Measurements from ENCODE around the gene COL5A1.

COL5A1 gene

GRCh38 chr9:134623258-134624066, 18.1 kb upstream of the COL5A1 start:
- H3K4ac ChIP-seq (ENCODE audit: low read depth, low read length): no peak overlapping the region
- no peak overlapping the region for H4K5ac ChIP-seq (ENCODE audit: low read length)
- H3K27me3 ChIP-seq (ENCODE audit: insufficient read depth, low read length, poor library complexity): no peaks in the 10 kb centered on the region
- no CpG with 5 or more reads among the region's 29 CpGs for WGBS (ENCODE audit: extremely low coverage, insufficient coverage, low lambda C conversion rate)
- peak overlapping the region; percentile 52 for H2AK5ac ChIP-seq (ENCODE audit: low read length)
- no peaks in the 10 kb centered on the region for H3K36me3 ChIP-seq (ENCODE audit: control insufficient read depth, insufficient read depth, low read length)
- H3K27ac ChIP-seq (ENCODE audit: low read depth, low read length): no peak overlapping the region
- no peak overlapping the region for H3K4me3 ChIP-seq (ENCODE audit: low read length)
- H3K79me2 ChIP-seq (ENCODE audit: control insufficient read depth, insufficient read depth, low read length): no peaks in the 10 kb centered on the region
- H3K4me1 ChIP-seq (ENCODE audit: control insufficient read depth, low read depth, low read length): peaks cover 18% of the 10 kb centered on the region
- H3K18ac ChIP-seq (ENCODE audit: low read length): no peak overlapping the region
- no peak overlapping the region for H2BK15ac ChIP-seq (replicated peaks; ENCODE audit: low read depth)
- H3K56ac ChIP-seq (ENCODE audit: low read length): no peak overlapping the region
- no peak for DNase-seq
- H3K9ac ChIP-seq (ENCODE audit: low read length): no peak overlapping the region
- H2BK5ac ChIP-seq (ENCODE audit: low read length): no peak overlapping the region
- H3K4me2 ChIP-seq (ENCODE audit: low read length): no peak overlapping the region
- H3K79me1 ChIP-seq (ENCODE audit: low read length): no peaks in the 10 kb centered on the region
- H4K8ac ChIP-seq (ENCODE audit: low read depth, low read length): no peak overlapping the region
- H3K23ac ChIP-seq (ENCODE audit: low read length): no peak overlapping the region
- no peak overlapping the region for H2BK120ac ChIP-seq (ENCODE audit: low read depth, low read length)

- H2BK120ac ChIP-seq (ENCODE audit: low read depth, low read length): no peak overlapping the region
- no peaks in the 10 kb centered on the region for H3K79me2 ChIP-seq (ENCODE audit: control insufficient read depth, insufficient read depth, low read length)
- H2BK15ac ChIP-seq (replicated peaks; ENCODE audit: low read depth): no peak overlapping the region
- no peaks in the 10 kb centered on the region for H3K79me1 ChIP-seq (ENCODE audit: low read length)
- WGBS (ENCODE audit: extremely low coverage, insufficient coverage, low lambda C conversion rate): no CpG with 5 or more reads among the region's 14 CpGs
- no peaks in the 10 kb centered on the region for H3K27me3 ChIP-seq (ENCODE audit: insufficient read depth, low read length, poor library complexity)
- H3K4me3 ChIP-seq (ENCODE audit: low read length): no peak overlapping the region
- H3K36me3 ChIP-seq (ENCODE audit: control insufficient read depth, insufficient read depth, low read length): no peaks in the 10 kb centered on the region
- H3K18ac ChIP-seq (ENCODE audit: low read length): no peak overlapping the region
- peaks cover 18% of the 10 kb centered on the region for H3K4me1 ChIP-seq (ENCODE audit: control insufficient read depth, low read depth, low read length)
- H3K27ac ChIP-seq (ENCODE audit: low read depth, low read length): no peak overlapping the region
- no peak overlapping the region for H4K5ac ChIP-seq (ENCODE audit: low read length)
- no peak overlapping the region for H4K8ac ChIP-seq (ENCODE audit: low read depth, low read length)
- no peak overlapping the region for H3K9ac ChIP-seq (ENCODE audit: low read length)
- no peak overlapping the region for H2AK5ac ChIP-seq (ENCODE audit: low read length)
- no peak overlapping the region for H2BK5ac ChIP-seq (ENCODE audit: low read length)
- DNase-seq: no peak
- peak overlapping the region; percentile 22 for H3K56ac ChIP-seq (ENCODE audit: low read length)
- H3K4me2 ChIP-seq (ENCODE audit: low read length): no peak overlapping the region
- no peak overlapping the region for H3K23ac ChIP-seq (ENCODE audit: low read length)
- H3K4ac ChIP-seq (ENCODE audit: low read depth, low read length): no peak overlapping the region
Measured at GRCh38 chr9:134624137-134624591, 17.4 kb upstream of the COL5A1 start.

GRCh38 chr9:134624621-134625181, 16.9 kb upstream of the COL5A1 start:
- Histone ChIP-seq H3K4me2 (ENCODE audit: low read length) (no peak overlapping the region), H2BK120ac (ENCODE audit: low read depth, low read length) (no peak overlapping the region), H3K23ac (ENCODE audit: low read length) (no peak overlapping the region), H3K4ac (ENCODE audit: low read depth, low read length) (no peak overlapping the region), H2AK5ac (ENCODE audit: low read length) (no peak overlapping the region), H3K27me3 (ENCODE audit: insufficient read depth, low read length, poor library complexity) (no peaks in the 10 kb centered on the region), H3K56ac (ENCODE audit: low read length) (peak overlapping the region; percentile 54), H3K9ac (ENCODE audit: low read length) (no peak overlapping the region), H2BK5ac (ENCODE audit: low read length) (peak overlapping the region; percentile 29), H3K27ac (ENCODE audit: low read depth, low read length) (no peak overlapping the region), H3K36me3 (ENCODE audit: control insufficient read depth, insufficient read depth, low read length) (no peaks in the 10 kb centered on the region), H3K18ac (ENCODE audit: low read length) (no peak overlapping the region), H3K79me1 (ENCODE audit: low read length) (no peaks in the 10 kb centered on the region), H3K79me2 (ENCODE audit: control insufficient read depth, insufficient read depth, low read length) (no peaks in the 10 kb centered on the region), H2BK15ac (replicated peaks; ENCODE audit: low read depth) (no peak overlapping the region), H3K4me3 (ENCODE audit: low read length) (no peak overlapping the region), H3K4me1 (ENCODE audit: control insufficient read depth, low read depth, low read length) (peaks cover 18% of the 10 kb centered on the region), H4K5ac (ENCODE audit: low read length) (no peak overlapping the region), H4K8ac (ENCODE audit: low read depth, low read length) (no peak overlapping the region)
- peak; percentile 87 for DNase-seq
- no CpG with 5 or more reads among the region's 7 CpGs for WGBS (ENCODE audit: extremely low coverage, insufficient coverage, low lambda C conversion rate)

GRCh38 chr9:134625361-134626068, 16.1 kb upstream of the COL5A1 start:
- peak; percentile 58 for DNase-seq
- peaks cover 18% of the 10 kb centered on the region for H3K4me1 ChIP-seq (ENCODE audit: control insufficient read depth, low read depth, low read length)
- peak overlapping the region; percentile 1 for H2BK120ac ChIP-seq (ENCODE audit: low read depth, low read length)
- no peak overlapping the region for H2AK5ac ChIP-seq (ENCODE audit: low read length)
- H3K4ac ChIP-seq (ENCODE audit: low read depth, low read length): no peak overlapping the region
- H3K79me2 ChIP-seq (ENCODE audit: control insufficient read depth, insufficient read depth, low read length): no peaks in the 10 kb centered on the region
- no peaks in the 10 kb centered on the region for H3K27me3 ChIP-seq (ENCODE audit: insufficient read depth, low read length, poor library complexity)
- no peaks in the 10 kb centered on the region for H3K79me1 ChIP-seq (ENCODE audit: low read length)
- H3K4me2 ChIP-seq (ENCODE audit: low read length): no peak overlapping the region
- H4K5ac ChIP-seq (ENCODE audit: low read length): no peak overlapping the region
- peak overlapping the region; percentile 4 for H3K9ac ChIP-seq (ENCODE audit: low read length)
- H3K4me3 ChIP-seq (ENCODE audit: low read length): no peak overlapping the region
- peak overlapping the region; percentile 54 for H3K56ac ChIP-seq (ENCODE audit: low read length)
- no CpG with 5 or more reads among the region's 22 CpGs for WGBS (ENCODE audit: extremely low coverage, insufficient coverage, low lambda C conversion rate)
- no peak overlapping the region for H3K23ac ChIP-seq (ENCODE audit: low read length)
- H2BK15ac ChIP-seq (replicated peaks; ENCODE audit: low read depth): no peak overlapping the region
- peak overlapping the region; percentile 54 for H2BK5ac ChIP-seq (ENCODE audit: low read length)
- no peak overlapping the region for H4K8ac ChIP-seq (ENCODE audit: low read depth, low read length)
- no peaks in the 10 kb centered on the region for H3K36me3 ChIP-seq (ENCODE audit: control insufficient read depth, insufficient read depth, low read length)
- H3K27ac ChIP-seq (ENCODE audit: low read depth, low read length): peak overlapping the region; percentile 36
- H3K18ac ChIP-seq (ENCODE audit: low read length): peak overlapping the region; percentile 47

- no peak overlapping the region for H3K4me3 ChIP-seq (ENCODE audit: low read length)
- H4K5ac ChIP-seq (ENCODE audit: low read length): no peak overlapping the region
- no peaks in the 10 kb centered on the region for H3K79me1 ChIP-seq (ENCODE audit: low read length)
- H2BK5ac ChIP-seq (ENCODE audit: low read length): peak overlapping the region; percentile 6
- H3K4ac ChIP-seq (ENCODE audit: low read depth, low read length): no peak overlapping the region
- no peaks in the 10 kb centered on the region for H3K27me3 ChIP-seq (ENCODE audit: insufficient read depth, low read length, poor library complexity)
- H3K4me2 ChIP-seq (ENCODE audit: low read length): no peak overlapping the region
- no CpG with 5 or more reads among the region's 7 CpGs for WGBS (ENCODE audit: extremely low coverage, insufficient coverage, low lambda C conversion rate)
- no peak overlapping the region for H2BK15ac ChIP-seq (replicated peaks; ENCODE audit: low read depth)
- H2BK120ac ChIP-seq (ENCODE audit: low read depth, low read length): no peak overlapping the region
- H3K36me3 ChIP-seq (ENCODE audit: control insufficient read depth, insufficient read depth, low read length): no peaks in the 10 kb centered on the region
- H3K27ac ChIP-seq (ENCODE audit: low read depth, low read length): peak overlapping the region; percentile 1
- H2AK5ac ChIP-seq (ENCODE audit: low read length): no peak overlapping the region
- H3K4me1 ChIP-seq (ENCODE audit: control insufficient read depth, low read depth, low read length): peaks cover 18% of the 10 kb centered on the region
- peak overlapping the region; percentile 22 for H3K18ac ChIP-seq (ENCODE audit: low read length)
- H3K23ac ChIP-seq (ENCODE audit: low read length): no peak overlapping the region
- no peak overlapping the region for H3K9ac ChIP-seq (ENCODE audit: low read length)
- peak overlapping the region; percentile 54 for H3K56ac ChIP-seq (ENCODE audit: low read length)
- H3K79me2 ChIP-seq (ENCODE audit: control insufficient read depth, insufficient read depth, low read length): no peaks in the 10 kb centered on the region
- no peak overlapping the region for H4K8ac ChIP-seq (ENCODE audit: low read depth, low read length)
- DNase-seq: no peak
Measured at GRCh38 chr9:134626069-134626423, 15.6 kb upstream of the COL5A1 start.
